NCI-H2107 treated with DMSO at 0.1 percent for 48 hours (cell line): Measurements from ENCODE around the gene ZNF536.

Experiments used
- DNase-seq: peaks from one replicate; lab custom pipeline; 2025; ENCODE audit not compliant: unreplicated experiment; lab: John Stamatoyannopoulos, UW

The ZNF536 gene

GRCh38 chr19:30519607-30520205 is 147.5 kb downstream of the ZNF536 start:
- DNase-seq, result no peak

GRCh38 chr19:30520735-30521479 is 148.7 kb downstream of the ZNF536 start:
- DNase-seq, result no peak

DNA sequence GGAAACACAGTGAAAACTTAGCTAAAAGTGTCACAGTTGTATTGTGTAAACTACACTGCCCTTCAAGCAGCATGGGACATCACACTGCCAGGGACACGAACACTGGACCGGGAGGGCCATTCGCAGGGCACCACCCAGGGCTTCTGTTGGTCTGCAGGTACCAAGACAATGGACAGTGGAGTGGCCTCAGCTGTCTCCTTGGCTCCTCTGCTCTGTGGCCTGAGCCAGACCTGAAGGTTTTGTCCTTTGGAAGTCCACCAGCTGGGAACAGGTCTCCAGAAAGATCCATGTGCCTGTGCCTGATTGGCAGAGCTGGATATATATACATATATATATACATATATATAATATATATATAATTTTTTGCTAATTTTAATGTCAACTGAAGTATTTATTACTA is 149.8 kb downstream of the ZNF536 start:
- no peak for DNase-seq

DNA sequence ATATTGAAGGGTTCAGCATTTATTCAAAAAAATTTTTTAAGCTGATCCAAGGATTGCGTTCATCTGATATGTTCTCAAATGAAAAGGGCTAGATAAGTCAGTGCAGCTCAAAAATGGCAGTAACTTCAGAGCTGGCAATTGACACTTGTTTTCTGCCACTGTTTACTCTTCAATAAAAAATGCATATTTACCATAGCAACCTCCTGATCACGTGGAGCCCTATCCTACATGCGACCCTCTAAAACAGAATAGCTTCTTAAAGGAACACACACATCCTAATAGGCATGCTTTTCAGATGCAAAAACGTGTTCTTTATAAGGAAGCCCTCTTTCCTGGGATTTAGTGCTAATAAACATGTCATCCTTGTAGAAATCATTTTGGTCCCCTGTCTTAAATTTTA is 150.2 kb downstream of the ZNF536 start:
- DNase-seq, result no peak

GRCh38 chr19:30523791-30524190 is 151.6 kb downstream of the ZNF536 start:
- no peak for DNase-seq

- no peak for DNase-seq
These were observed 153.2 kb downstream of the ZNF536 start for GRCh38 chr19:30525383-30525782.

- no peak for DNase-seq
These were observed 156.7 kb downstream of the ZNF536 start for GRCh38 chr19:30528919-30529318.

DNA sequence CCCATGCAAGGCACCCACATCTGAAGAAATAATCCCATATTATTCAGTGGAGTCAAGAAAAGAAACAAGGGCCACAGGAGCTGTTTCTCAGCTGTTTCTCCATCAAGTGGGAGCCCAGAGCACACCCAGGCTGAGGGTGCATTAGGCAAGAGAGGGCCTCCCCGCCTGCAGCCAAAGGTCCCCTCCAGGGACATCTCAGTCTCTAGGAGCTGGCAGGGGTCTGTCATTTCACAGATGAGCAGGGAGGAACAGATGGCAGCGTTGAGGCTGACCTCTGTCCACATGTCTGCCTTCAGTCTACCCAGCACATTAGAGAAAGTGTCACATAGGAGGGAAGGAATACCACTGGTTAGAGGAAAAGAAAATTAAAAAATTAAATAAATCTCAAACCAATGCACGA is 157.7 kb downstream of the ZNF536 start:
- no peak for DNase-seq

GRCh38 chr19:30530751-30531150 is 158.6 kb downstream of the ZNF536 start:
- no peak for DNase-seq

- DNase-seq, result no peak
These were observed 162.8 kb downstream of the ZNF536 start for GRCh38 chr19:30535011-30535410.

- DNase-seq, result no peak
These were observed 164.8 kb downstream of the ZNF536 start for GRCh38 chr19:30536975-30537374.

GRCh38 chr19:30539315-30539714 is 167.1 kb downstream of the ZNF536 start:
- DNase-seq, result no peak

GRCh38 chr19:30539981-30540380 is 167.8 kb downstream of the ZNF536 start:
- DNase-seq, result no peak

- no peak for DNase-seq
These were observed 168.6 kb downstream of the ZNF536 start for GRCh38 chr19:30540761-30541160.

DNA sequence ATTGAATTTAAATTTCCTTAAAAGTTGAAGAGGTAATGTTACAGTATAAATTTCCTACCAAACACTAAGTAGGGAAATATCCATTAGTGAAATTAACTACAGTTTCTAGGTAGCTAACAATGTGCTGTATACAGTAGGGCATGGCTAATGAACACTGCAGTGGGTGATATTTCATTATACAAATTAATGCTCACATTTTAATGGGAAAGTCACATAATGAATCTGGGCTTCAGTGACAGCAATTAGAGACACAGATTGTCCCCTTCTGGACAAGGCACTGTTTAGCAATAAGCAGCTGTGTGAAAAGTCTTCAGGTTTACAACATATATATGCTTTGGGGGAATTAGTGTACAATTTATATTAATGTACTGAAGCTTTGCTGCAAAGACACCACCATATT is 169.4 kb downstream of the ZNF536 start:
- DNase-seq, result no peak

DNA sequence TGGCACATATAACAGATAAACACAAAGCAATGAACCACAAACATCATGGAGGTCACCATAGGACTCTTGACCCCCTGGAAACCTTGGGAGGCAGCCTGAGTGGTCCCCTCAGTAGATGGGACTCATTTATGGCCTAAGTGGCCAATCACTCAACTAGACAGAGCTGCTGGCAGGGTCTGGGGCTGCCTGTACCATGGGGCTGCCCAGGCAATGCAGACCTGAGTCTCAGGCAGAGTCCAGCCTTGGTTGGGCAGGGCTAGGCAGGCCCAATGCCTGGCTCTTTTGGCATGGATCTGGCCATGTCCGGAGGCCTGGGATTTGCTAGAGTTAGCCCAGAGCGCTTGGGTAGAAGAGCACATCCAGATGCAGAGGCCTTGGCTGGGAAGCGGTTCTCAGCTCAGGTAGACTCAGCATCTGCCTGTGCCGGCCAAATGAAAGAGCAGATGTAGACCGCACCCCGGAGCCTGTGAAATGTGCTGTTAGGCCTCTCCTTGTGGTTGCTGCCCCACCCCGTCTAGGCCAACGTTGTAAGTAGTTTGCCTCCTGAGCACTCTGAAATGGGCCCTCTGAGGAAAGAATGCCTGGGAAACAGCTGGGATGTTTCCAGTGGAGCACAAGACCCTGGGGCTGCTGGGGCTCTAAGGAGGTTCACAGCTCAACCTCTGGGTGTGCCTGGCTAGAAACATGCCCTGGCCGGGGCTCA is 171.2 kb downstream of the ZNF536 start:
- DNase-seq, result no peak

DNA sequence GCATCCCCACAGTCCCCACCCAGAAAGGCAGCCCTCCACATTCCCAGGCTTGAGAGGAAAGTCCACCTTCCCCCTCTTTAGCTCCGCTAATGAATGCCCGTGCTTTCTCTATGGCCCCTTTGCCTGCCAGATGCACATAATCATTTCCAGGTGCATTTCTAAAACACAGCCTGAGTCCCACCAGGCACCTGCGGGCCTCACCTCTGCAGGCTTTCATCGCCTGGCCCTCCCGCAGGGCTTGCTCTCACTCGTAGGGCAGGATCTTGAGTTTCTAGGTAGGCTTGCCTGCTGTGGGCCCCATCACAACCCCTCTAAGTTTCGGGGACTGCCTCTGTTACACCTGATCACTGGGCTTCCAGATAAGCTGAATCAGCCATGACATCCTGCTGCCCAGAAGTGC is 173.6 kb downstream of the ZNF536 start:
- DNase-seq, result no peak

GRCh38 chr19:30546332-30546731 is 174.1 kb downstream of the ZNF536 start:
- no peak for DNase-seq

GRCh38 chr19:30547246-30547645 is 175.1 kb downstream of the ZNF536 start:
- DNase-seq, result no peak

DNA sequence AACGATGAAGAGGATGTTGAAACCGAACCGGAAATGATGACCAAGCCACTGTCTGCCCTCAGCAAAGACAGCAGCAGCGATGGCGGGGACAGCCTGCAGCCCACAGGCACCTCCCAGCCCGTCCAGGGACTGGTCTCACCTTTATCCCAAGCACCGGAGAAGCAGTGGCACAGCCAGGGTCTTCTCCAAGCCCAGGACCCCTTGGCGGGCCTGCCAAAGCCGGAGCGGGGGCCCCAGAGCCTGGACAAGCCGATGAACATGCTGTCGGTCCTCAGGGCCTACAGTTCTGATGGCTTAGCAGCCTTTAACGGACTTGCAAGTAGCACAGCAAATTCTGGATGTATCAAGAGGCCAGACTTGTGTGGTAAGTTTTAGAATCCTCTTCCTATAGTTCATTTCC is 177.0 kb downstream of the ZNF536 start:
- DNase-seq, result no peak

- no peak for DNase-seq
These were observed 179.1 kb downstream of the ZNF536 start for GRCh38 chr19:30551271-30551670.

- no peak for DNase-seq
These were observed 180.4 kb downstream of the ZNF536 start for GRCh38 chr19:30552593-30552992.
